GM12878 (cell line): ENCODE data around the gene M1AP. TPM values are rescaled to one million over a fixed set of nuclear protein-coding genes. Genes with fewer than 3 reads are reported as not detected.

Experiments
- ATAC-seq: fragments of 200-7000 bp; cut with Tn5 transposase; 3 replicates; pipeline ENCODE4 v1.9.1; 2020; ENCODE audit warnings: mild to moderate bottlenecking, moderate library complexity
- BruUV-seq: library from RNA; stranded (reverse); fragments of 400-500 nt; replicated peaks from 2 replicates; lab custom pipeline; 2021; lab: Mats Ljungman, UMichigan
- CTCF ChIA-PET: fragments of 300-600 bp; sonication (Branson Sonifier 250); formaldehyde crosslinking; extraction: SDS; loops from one replicate; lab custom pipeline; 2021; ENCODE audit warnings: inconsistent platforms; lab: Yijun Ruan, JAX
- POLR2A ChIA-PET: fragments of 350-600 bp; formaldehyde crosslinking; extraction: SDS; loops from one replicate; lab custom pipeline; 2021; ENCODE audit warnings: inconsistent platforms; lab: Charles Lee
- RAD21 ChIA-PET: fragments of 300-600 bp; sonication (Branson Sonifier 250); formaldehyde crosslinking; loops from one replicate; lab custom pipeline; 2023; ENCODE audit warnings: antibody characterized with exemption; ENCODE audit not compliant: unreplicated experiment; lab: Charles Lee
- SMC1A ChIA-PET: fragments of 300-600 bp; sonication (Branson Sonifier 250); formaldehyde crosslinking; loops from one replicate; lab custom pipeline; 2023; ENCODE audit not compliant: unreplicated experiment, uncharacterized antibody; lab: Charles Lee
- DNase-seq: peaks from one replicate; pipeline ENCODE4 v3.0.0-alpha.2; 2011; ENCODE audit warnings: low read depth, low spot score
- FAIRE-seq: peaks from 3 replicates; lab custom pipeline; 2011; peaks lifted over from hg19 to GRCh38; lab: Jason Lieb, UNC
- H2AFZ ChIP-seq: 2 replicates; pipeline ENCODE4 v1.6.0; 2011; ENCODE audit warnings: low read depth, low read length, control low read depth; ENCODE audit not compliant: control insufficient read depth
- H3K27ac ChIP-seq: 2 replicates; pipeline ENCODE4 v1.5.1; 2011; ENCODE audit warnings: control low read depth; ENCODE audit not compliant: control insufficient read depth, insufficient read depth
- H3K27me3 ChIP-seq, 2 experiments: replicated peaks in 1 of 2; 2 replicates each; pipeline versions ENCODE4 v1.6.0 to v1.6.1; 2011; ENCODE audit warnings: low read length in 1 of 2; ENCODE audit not compliant: control insufficient read depth in 2 of 2, insufficient read depth in 2 of 2
- H3K36me3 ChIP-seq, 2 experiments: 2 replicates each; pipeline ENCODE4 v1.5.1; 2011; ENCODE audit warnings: low read length in 1 of 2; ENCODE audit not compliant: control insufficient read depth in 2 of 2, insufficient read depth in 2 of 2
- H3K4me1 ChIP-seq: 2 replicates; pipeline ENCODE4 v1.6.1; 2011; ENCODE audit warnings: mild to moderate bottlenecking, low read length, moderate library complexity, mixed read lengths; ENCODE audit not compliant: control insufficient read depth, insufficient read depth
- H3K4me2 ChIP-seq: 2 replicates; pipeline ENCODE4 v1.6.0; 2011; ENCODE audit warnings: control low read depth; ENCODE audit not compliant: control insufficient read depth, insufficient read depth
- H3K4me3 ChIP-seq: fragments of 200-600 bp; sonication (generic); 2 replicates; pipeline ENCODE4 v1.5.1; 2016
- H3K79me2 ChIP-seq: 2 replicates; pipeline ENCODE4 v1.6.0; 2011; ENCODE audit warnings: low read length; ENCODE audit not compliant: control insufficient read depth, insufficient read depth
- H3K9ac ChIP-seq: 2 replicates; pipeline ENCODE4 v1.8.0; 2011; ENCODE audit warnings: low read length, control low read depth, mixed read lengths; ENCODE audit not compliant: control insufficient read depth, insufficient read depth
- H3K9me3 ChIP-seq: replicated peaks from 3 replicates; pipeline ENCODE4 v1.5.1; 2011; ENCODE audit warnings: mild to moderate bottlenecking, low read length; ENCODE audit not compliant: control insufficient read depth, insufficient read depth
- H4K20me1 ChIP-seq: 2 replicates; pipeline ENCODE4 v1.6.0; 2011; ENCODE audit not compliant: control insufficient read depth, insufficient read depth
- ATF7 ChIP-seq: fragments of 450-650 bp; IDR thresholded peaks from 2 replicates; pipeline ENCODE4 v1.6.1; 2016; ENCODE audit warnings: low read depth, mild to moderate bottlenecking
- BCL3 ChIP-seq: IDR thresholded peaks from 2 replicates; pipeline ENCODE4 v1.6.1; 2011; ENCODE audit warnings: borderline replicate concordance, low read depth, mild to moderate bottlenecking, moderate library complexity, low read length; ENCODE audit not compliant: insufficient read depth, poor library complexity, severe bottlenecking
- CHD1 ChIP-seq: IDR thresholded peaks from 2 replicates; pipeline ENCODE4 v1.6.1; 2012; ENCODE audit warnings: low read depth, low read length, improper control_type of control experiment
- CREB1 ChIP-seq: IDR thresholded peaks from 2 replicates; pipeline ENCODE4 v1.6.1; 2012; ENCODE audit warnings: low read depth, mild to moderate bottlenecking, inconsistent platforms
- CTCF ChIP-seq, 3 experiments: IDR thresholded peaks in 2 of 3; conservative IDR thresholded peaks in 1 of 3; 2 replicates each; pipeline ENCODE4 v1.5.1; 2011; ENCODE audit warnings: low read depth in 3 of 3, low read length in 3 of 3, mild to moderate bottlenecking in 3 of 3, control low read depth in 2 of 3, moderate library complexity in 2 of 3, inconsistent platforms in 1 of 3, mixed read lengths in 1 of 3; ENCODE audit not compliant: control insufficient read depth in 2 of 3, insufficient read depth in 1 of 3; ENCODE audit errors: extremely low read depth in 1 of 3
- DPF2 ChIP-seq: fragments of 450-650 bp; IDR thresholded peaks from 2 replicates; pipeline ENCODE4 v1.6.1; 2017; ENCODE audit warnings: mild to moderate bottlenecking
- MEF2B ChIP-seq: fragments of 450-650 bp; IDR thresholded peaks from 2 replicates; pipeline ENCODE4 v1.6.1; 2018; ENCODE audit warnings: mild to moderate bottlenecking, moderate library complexity; ENCODE audit not compliant: partially characterized antibody, poor library complexity, severe bottlenecking
- MTA3 ChIP-seq: IDR thresholded peaks from 2 replicates; pipeline ENCODE4 v1.6.1; 2012; ENCODE audit warnings: low read length, inconsistent platforms, borderline replicate concordance
- MXI1 ChIP-seq: fragments of 150-350 bp; IDR thresholded peaks from 2 replicates; pipeline ENCODE4 v1.6.1; 2011; ENCODE audit warnings: low read depth, mild to moderate bottlenecking, inconsistent platforms, low read length, improper control_type of control experiment
- NBN ChIP-seq: fragments of 450-650 bp; IDR thresholded peaks from 2 replicates; pipeline ENCODE4 v1.6.1; 2016
- RAD21 ChIP-seq: IDR thresholded peaks from 2 replicates; pipeline ENCODE4 v1.6.1; 2011; ENCODE audit warnings: mild to moderate bottlenecking, low read depth, low read length, moderate library complexity; ENCODE audit not compliant: insufficient read depth
- RUNX3 ChIP-seq: IDR thresholded peaks from 2 replicates; pipeline ENCODE4 v1.6.1; 2012; ENCODE audit warnings: low read length, inconsistent platforms
- SMC3 ChIP-seq: IDR thresholded peaks from 2 replicates; pipeline ENCODE4 v1.6.1; 2011; ENCODE audit warnings: low read length, improper control_type of control experiment, borderline replicate concordance
- TAF1 ChIP-seq: IDR thresholded peaks from 2 replicates; pipeline ENCODE4 v1.6.1; 2011; ENCODE audit warnings: mild to moderate bottlenecking, low read depth, low read length, borderline replicate concordance
- ZBTB4 ChIP-seq: fragments of 450-650 bp; formaldehyde crosslinking; IDR thresholded peaks from 2 replicates; pipeline ENCODE4 v1.4.0; 2022; ENCODE audit warnings: mild to moderate bottlenecking, moderate library complexity
- ZSCAN29 ChIP-seq: fragments of 450-650 bp; IDR thresholded peaks from 2 replicates; pipeline ENCODE4 v1.6.1; 2017; ENCODE audit warnings: mild to moderate bottlenecking, moderate library complexity
- ZZZ3 ChIP-seq: IDR thresholded peaks from 2 replicates; pipeline ENCODE4 v1.6.1; 2011; ENCODE audit warnings: low read depth; ENCODE audit not compliant: control insufficient read depth, insufficient read length
- in situ Hi-C: fragments of 300-500 bp; cut with MboI; formaldehyde crosslinking; loops from 9 replicates; pipeline ENCODE4 v1.14.3; 2018; ENCODE audit warnings: mixed read lengths
- intact Hi-C: fragments of 100-400 bp; cut with micrococcal nuclease; formaldehyde crosslinking; loops from one replicate; pipeline ENCODE4 v1.14.2; 2022; ENCODE audit not compliant: unreplicated experiment
- polyA plus RNA-seq, 11 experiments: library from polyadenylated mRNA; depleted of rRNA in 4 of 11; unstranded in 6 of 11; stranded (reverse) in 5 of 11; fragments of >200 nt; fragmentation: Nextera tagmentation in 4 of 11; fragmentation: Illumina TruSeq in 1 of 11; extraction: Ambion mirVana in 4 of 11; extraction: Trizol in 1 of 11; gene quantifications; 1 replicate in 1 of 11; 2 replicates in 10 of 11; pipeline versions ENCODE4 v1.2.1 to v1.2.3, GENCODE V29; 2011 to 2016; ENCODE audit warnings: inconsistent platforms in 2 of 11, missing spikeins in 2 of 11, low read depth in 1 of 11
- total RNA-seq, 4 experiments: library from RNA; depleted of rRNA in 3 of 4; stranded (reverse); fragments of >200 nt in 3 of 4; fragmentation: Illumina TruSeq in 1 of 4; extraction: Trizol in 1 of 4; gene quantifications; 2 replicates each; pipeline versions ENCODE4 v1.2.1 to v1.2.3, GENCODE V29; 2013 to 2021

Gene M1AP
- total and polyA plus RNA-seq, 10 of the 15 experiments (the other 5 are each of a cell fraction or from before 2014, with no cell fraction given): 0.04 to 0.32 (median 0.16) TPM; not detected in 4

- Histone ChIP-seq H3K4me2 (peak overlapping the region; percentile 95), H3K79me2 (peaks cover 49% of the 10 kb centered on the region), H3K4me3 (peak overlapping the region; percentile 94; the same call in 1 of the 2 replicates), H3K4me1 (peaks cover 23% of the 10 kb centered on the region), H4K20me1 (no peaks in the 10 kb centered on the region), H3K27ac (peak overlapping the region; percentile 96; the same call in 1 of the 2 replicates), H3K36me3 (peaks cover 9 to 29% of the 10 kb centered on the region in 2 experiments), H2AFZ (no peak overlapping the region), H3K27me3 (no peaks in the 10 kb centered on the region), H3K9me3 (no peaks in the 10 kb centered on the region), H3K9ac (no peak overlapping the region)
- POLR2A ChIA-PET: interaction anchor here (0.5 to 5.4 kb wide), 13 partner anchors 14 to 77 kb away, joined by 3 to 66 read pairs (median 6); partner anchors contain the start of genes CCDC142, INO80B, PCGF1 and TTC31
- RAD21 ChIA-PET: interaction anchor here (0.9 to 7.5 kb wide), 17 partner anchors 12 to 282 kb away, joined by 3 to 158 read pairs (median 4); partner anchors contain the start of genes CCDC142, LOXL3, PCGF1 and TTC31
- no TSS peak for BruUV-seq
- intact Hi-C loops: loop anchor here (1.0 kb wide), 1 partner anchor 49 kb away; the partner anchor contains the start of gene TTC31
- no peak for DNase-seq
- CTCF ChIA-PET: interaction anchor here (0.5 to 10.4 kb wide), 27 partner anchors 14 to 570 kb away, joined by 3 to 226 read pairs (median 5); partner anchors contain the start of genes CCDC142, MOGS, MRPL53 and PCGF1
- peak; percentile 44 for FAIRE-seq
- ATAC-seq: no peak
- TF ChIP-seq SMC3 (peak; percentile 44; the same call in 1 of the 2 replicates), ZZZ3 (no peak), MXI1 (no peak), CREB1 (no peak), TAF1 (no peak), MTA3 (no peak), NBN (no peak), RUNX3 (no peak), MEF2B (no peak), CTCF (IDR thresholded peaks at IDR 0.05 in 2 of 3, conservative IDR thresholded peaks at IDR 0.05 in 1 of 3; ENCODE audit: control insufficient read depth in 2 of 3, extremely low read depth in 1 of 3, insufficient read depth in 1 of 3, low read depth in 3 of 3, low read length in 3 of 3) (peak; percentile 25 to 60 (median 41); a peak in 4 of 6 replicates), CHD1 (no peak), ZBTB4 (CRISPR knock-in tag) (no peak), ATF7 (no peak), RAD21 (peak; percentile 70), ZSCAN29 (no peak), BCL3 (no peak), DPF2 (no peak)
- in situ Hi-C loops: no loop called here
- SMC1A ChIA-PET: interaction anchor here (0.6 to 9.9 kb wide), 24 partner anchors 14 to 197 kb away, joined by 3 to 208 read pairs (median 8); partner anchors contain the start of genes CCDC142, INO80B, PCGF1 and TTC31
Observed at GRCh38 chr2:74532222-74532621, 115.9 kb downstream of the M1AP start.
